Posterior vena cava (tissue), 2 donors: Measurements from ENCODE around the gene C17orf100. TPM values are rescaled to one million over a fixed set of nuclear protein-coding genes. Genes with fewer than 3 reads are reported as not detected.
"Not testable (repeated sequence)": the region's sequence is repeated elsewhere in the genome, so short reads cannot be mapped to it uniquely, and the experiment has no call there.

ENCODE experiments used
- DNase-seq: peaks from one replicate; pipeline ENCODE4 v3.0.0-alpha.2; 2020; ENCODE audit warnings: low spot score
- intact Hi-C, 2 donors: fragments of 100-400 bp; cut with DNase I; formaldehyde crosslinking; loops; one replicate each; pipeline versions ENCODE4 v1.14.1 to v1.14.2; 2022 to 2023
- total RNA-seq, 2 donors: library from RNA; stranded (reverse); fragmentation: NEBNext Ultra II Directional; extraction: Animal tissue kit (Norgen Biotek cat#: 25700); gene quantifications; one replicate each; pipeline ENCODE4 v1.2.1, GENCODE V29; 2021
- donor health status: DM: yes; HTN: yes; CAD: no.
- donor health status: DM: yes; HTN: yes; CAD: no.

C17orf100 gene
- total RNA-seq, 2 donors from 2014 or later = 0.81 to 1.2 TPM

DNA sequence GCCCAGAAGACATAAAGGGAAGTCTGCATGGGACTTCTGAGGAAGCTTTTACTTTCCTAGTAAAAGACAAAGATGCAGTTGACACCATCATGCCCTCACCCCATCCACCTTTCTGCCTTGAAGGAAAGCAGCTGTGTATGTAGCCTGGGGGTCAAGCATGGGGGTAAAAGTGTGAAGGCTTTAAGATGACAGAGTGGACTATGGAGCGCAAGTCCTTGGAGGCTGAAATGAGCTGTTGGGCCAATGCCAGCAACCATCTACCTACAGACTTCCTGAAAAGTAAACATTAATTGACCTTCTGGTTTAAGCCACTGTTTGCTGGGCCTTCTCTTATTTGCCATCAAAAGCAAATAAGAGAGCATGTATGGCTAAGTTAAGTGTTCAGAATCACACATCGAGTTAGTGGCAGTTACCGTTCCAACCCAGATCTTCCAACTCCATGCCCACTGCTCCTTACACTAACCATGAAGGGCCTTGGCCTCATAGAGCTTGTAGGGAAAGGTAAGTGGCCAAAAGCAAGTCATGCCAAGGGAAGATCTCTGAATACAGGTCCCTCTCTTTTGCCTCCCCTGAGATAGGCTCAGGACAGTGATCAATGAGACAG is 31.6 kb downstream of the C17orf100 start:
- intact Hi-C loops = no loop called here
- no peak for DNase-seq

GRCh38 chr17:6683730-6684459 is 32.3 kb downstream of the C17orf100 start:
- no peak for DNase-seq
- intact Hi-C loops = no loop called here

DNA sequence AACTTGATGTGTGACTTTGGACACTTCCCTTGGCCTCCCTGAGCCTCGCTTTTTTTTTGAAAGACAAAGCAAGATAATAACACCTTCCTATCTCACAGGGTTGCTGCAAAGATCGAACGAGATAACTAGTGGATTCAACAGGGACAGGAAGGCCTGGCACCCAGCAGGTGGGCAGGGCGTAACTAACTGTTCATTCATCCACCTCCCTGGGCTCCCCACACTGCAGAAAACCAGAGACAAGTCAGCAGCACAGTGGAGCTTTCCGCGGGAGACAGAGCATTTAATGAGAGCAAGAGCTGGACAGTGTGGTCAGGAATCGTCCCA is 32.9 kb downstream of the C17orf100 start:
- no peak for DNase-seq
- intact Hi-C loops = no loop called here

GRCh38 chr17:6684881-6685767 is 33.6 kb downstream of the C17orf100 start:
- no peak for DNase-seq
- intact Hi-C loops = no loop called here

GRCh38 chr17:6686026-6686425 is 34.5 kb downstream of the C17orf100 start:
- no peak for DNase-seq
- intact Hi-C loops = no loop called here

DNA sequence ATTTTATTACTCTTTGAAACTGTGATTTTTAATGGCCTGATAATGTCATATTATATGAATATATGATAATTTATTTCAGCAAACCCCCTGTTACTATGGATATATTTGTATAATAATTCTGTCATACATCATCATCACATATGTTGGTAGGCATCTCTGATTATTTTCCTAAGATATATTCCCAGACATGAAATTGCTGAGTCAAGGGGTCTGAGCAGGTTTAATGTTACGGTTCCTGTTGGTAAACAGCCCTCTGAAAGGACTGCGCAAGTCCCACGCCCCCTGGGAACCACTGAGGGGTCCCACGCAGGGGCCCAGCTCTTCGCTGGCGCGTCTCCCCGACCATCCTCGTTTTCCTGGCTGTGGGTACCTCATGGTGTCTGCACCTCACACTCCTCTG is 37.4 kb downstream of the C17orf100 start:
- DNase-seq = no peak
- intact Hi-C loops = no loop called here

- intact Hi-C loops = no loop called here
- no peak for DNase-seq
Measured at GRCh38 chr17:6690641-6691040, 39.1 kb downstream of the C17orf100 start.

DNA sequence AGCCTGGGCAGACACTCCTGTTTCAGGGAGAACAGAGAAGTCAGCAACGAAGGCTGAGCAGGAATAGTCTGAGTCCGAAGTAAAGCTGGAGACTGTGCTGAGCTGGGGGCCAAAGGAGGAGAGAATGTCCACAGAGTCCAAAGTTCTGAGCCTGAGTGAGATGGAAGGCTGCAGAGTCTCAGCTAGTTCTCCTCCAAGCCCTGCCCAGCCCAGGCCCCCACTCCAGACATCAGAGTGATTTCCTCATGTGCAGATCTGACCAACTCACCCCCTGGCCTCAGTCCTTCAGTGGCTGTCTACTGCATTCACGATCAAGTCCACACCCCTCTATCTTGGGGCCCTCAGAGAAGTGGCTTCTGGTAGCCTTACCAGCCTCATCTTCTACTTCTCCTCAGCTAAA is 40.0 kb downstream of the C17orf100 start:
- intact Hi-C loops = no loop called here
- DNase-seq = no peak

GRCh38 chr17:6691958-6692357 is 40.4 kb downstream of the C17orf100 start:
- intact Hi-C loops, DNase-seq: not testable (repeated sequence)

DNA sequence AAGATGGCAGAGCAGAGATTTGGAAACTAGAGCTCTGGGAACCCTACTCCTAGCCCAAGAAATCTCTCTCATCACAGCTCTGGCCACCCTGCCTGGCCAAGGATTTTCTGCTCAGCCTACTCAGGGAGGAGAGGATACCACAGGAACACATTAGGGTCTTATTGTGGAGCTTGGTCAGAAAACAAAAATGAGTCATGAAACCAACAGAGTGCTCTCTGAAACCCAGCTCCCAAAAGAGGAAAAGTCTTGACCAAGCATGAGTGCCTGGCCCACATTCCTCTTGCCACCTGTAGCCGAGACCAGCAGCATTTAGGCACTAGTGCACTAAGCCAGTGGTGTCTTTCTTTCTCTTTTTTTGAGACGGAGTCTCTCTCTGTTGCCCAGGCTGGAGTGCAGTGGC is 43.5 kb downstream of the C17orf100 start:
- intact Hi-C loops = no loop called here
- DNase-seq = no peak

DNA sequence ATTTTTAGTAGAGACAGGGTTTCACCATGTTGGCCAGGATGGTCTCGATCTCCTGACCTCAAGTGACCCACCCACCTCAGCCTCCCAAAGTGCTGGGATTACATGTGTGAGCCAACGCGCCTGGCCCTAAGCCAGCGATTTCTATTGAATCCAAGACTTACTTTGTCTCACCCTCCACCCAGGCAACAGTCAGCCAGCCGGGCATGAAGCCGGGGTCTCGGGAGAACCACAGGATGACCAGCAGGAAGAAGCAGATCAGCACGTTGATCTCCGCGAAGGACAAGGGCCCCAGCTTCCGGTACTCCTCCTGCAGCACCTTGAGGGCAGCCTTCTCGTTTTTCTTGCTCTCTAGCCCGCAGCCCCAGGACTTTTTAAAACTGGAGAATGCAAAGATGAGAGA is 44.0 kb downstream of the C17orf100 start:
- DNase-seq = no peak
- intact Hi-C loops = no loop called here

DNA sequence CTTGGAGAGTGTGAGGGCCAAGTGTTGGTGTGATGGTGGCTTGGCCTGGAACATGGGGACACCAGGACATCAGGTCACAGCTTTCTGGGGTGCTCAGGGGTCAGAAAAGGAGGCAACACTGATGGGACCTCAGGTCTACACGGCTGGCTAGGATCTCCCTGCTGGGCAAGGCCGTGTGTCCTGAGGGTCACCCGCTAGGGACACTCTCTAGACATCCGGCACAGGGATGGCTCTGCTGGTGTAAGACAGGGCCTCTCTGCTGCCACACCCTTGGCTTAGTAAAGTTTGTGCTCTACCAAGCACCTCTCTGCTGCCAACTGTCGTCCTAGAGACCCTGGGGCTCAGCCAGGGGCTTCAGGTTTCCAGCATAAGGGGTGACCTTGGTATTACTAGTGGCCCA is 45.3 kb downstream of the C17orf100 start:
- DNase-seq = no peak
- intact Hi-C loops = no loop called here

GRCh38 chr17:6698004-6698403 is 46.4 kb downstream of the C17orf100 start:
- DNase-seq = no peak
- intact Hi-C loops = no loop called here

GRCh38 chr17:6699997-6700947 is 48.7 kb downstream of the C17orf100 start:
- intact Hi-C loops = loop anchor here in 1 of 2 donors (10.0 kb wide), 1 partner anchor 65 kb away; no protein-coding TSS in a partner anchor
- no peak for DNase-seq

DNA sequence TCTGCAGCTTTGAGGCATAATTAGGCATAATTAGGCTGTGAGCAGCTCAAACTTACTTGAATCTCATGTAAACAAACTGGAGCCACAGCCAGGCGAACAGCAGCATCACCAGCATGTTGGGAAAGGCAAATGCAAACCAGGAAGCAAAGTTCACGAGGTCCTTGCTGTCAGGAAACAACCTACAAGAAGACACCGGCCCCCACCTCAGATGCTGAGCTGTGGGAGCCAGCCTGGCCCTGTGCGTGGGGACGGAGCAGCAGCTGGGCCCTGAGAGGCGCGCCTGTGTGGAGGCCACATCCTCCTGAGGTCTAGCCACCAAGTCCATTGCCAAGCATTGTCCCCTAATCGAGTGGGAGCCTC is 49.4 kb downstream of the C17orf100 start:
- peak; percentile 32 for DNase-seq

GRCh38 chr17:6701719-6702118 is 50.2 kb downstream of the C17orf100 start:
- intact Hi-C loops = loop anchor here in 1 of 2 donors (10.0 kb wide), 1 partner anchor 63 kb away; no protein-coding TSS in a partner anchor
- DNase-seq = no peak

More for the DNA sequence above, 49.4 kb downstream of the C17orf100 start:
- intact Hi-C loops = loop anchor here in 1 of 2 donors (10.0 kb wide), 1 partner anchor 64 kb away; no protein-coding TSS in a partner anchor

- DNase-seq = no peak
- intact Hi-C loops = loop anchor here in 1 of 2 donors (10.0 kb wide), 1 partner anchor 62 kb away; no protein-coding TSS in a partner anchor
Measured at GRCh38 chr17:6702567-6703215, 51.1 kb downstream of the C17orf100 start.
